Measurements from ENCODE around the gene SLC35F4.
"Not testable (repeated sequence)": the region's sequence is repeated elsewhere in the genome, so short reads cannot be mapped to it uniquely, and the experiment has no call there.

The SLC35F4 gene

DNA sequence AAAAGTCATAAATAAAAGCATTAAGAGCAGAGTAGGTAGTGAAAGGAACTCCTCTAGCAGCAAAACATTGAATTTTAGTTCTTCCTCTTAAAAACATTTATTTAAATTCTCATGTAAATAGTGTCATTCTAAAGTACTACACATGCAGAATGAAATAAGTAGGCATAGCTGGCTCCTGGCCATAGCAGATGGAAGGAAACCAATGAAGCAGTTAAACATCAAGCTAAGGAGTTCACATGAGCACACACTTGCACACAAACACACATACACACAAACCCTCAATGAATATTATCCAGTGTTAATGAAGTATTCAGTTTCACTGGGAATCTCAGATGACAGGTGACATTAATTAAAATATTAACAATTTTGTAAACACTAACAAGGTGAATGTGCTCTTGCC lies 69.3 kb downstream of the SLC35F4 start:
- no peak for DNase-seq (ENCODE audit: low spot score)

DNA sequence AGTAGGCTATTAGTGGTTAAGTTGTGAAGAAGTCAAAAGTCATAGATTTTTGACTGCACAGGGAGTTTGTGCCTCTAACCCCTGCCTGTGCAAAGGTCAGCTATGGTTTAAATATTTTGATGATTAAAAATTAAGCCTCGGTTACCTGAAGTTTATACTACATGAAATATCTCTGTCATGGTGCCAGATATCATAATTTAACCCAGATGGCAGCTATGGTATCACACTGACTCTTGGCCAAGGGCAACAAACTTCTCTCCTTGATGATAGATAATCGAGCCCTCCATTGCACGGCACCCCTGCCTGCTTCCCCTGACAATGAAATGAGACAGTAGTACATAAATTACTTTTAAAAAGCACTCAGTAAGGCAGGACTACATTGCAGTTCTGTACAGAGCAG lies 80.8 kb downstream of the SLC35F4 start:
- no peak for DNase-seq (ENCODE audit: low spot score)

DNA sequence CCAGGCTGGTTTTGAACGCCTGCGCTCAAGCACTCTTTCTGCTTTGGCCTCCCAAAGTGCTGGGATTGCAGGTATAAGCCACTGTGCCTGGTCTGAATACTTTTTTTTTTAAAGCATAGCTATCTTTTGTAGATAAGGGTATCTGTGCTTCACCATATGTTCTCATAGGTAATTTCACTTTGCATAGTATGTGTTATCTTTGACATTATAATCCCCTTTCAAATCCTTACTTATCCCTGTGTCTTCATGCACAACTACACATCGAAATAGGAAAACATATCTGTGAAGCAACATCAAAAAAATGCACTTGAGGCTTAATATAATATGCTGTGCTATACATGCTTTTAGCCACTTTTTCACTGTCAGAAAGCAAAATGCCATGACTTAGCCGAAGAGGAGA lies 94.1 kb downstream of the SLC35F4 start:
- DNase-seq (ENCODE audit: low spot score): no peak

DNA sequence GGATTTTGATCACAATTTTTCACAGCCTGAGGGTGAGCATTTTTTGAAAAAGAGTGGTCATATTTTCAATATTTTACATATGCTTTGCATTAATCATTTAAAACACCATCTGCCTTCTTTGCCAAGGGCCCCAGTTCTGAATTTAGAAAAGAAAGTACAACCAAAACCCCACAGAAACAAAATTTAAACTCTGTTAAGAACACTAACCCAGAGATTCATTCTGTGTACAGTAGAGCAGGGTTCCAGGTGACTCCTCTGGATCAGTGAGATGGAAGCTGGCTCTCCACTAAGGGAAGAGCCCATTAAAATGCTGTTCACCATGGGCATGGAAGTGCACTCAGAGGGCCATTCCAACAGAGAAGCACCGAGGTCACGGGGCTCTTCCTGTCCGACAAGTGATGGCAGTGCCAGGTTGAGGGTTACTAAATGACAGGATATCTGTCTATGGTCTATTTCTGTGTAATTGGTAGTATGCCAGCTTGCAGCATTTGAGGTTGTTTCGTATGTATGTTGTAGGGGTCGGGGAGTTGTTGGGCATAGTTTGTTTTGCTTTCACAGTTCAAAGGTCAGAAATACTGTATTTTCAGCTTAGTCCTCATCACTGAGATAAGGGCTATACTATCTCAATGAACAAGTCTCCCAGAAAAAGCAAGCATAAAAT lies 95.9 kb downstream of the SLC35F4 start:
- no peak for DNase-seq (ENCODE audit: low spot score)

DNA sequence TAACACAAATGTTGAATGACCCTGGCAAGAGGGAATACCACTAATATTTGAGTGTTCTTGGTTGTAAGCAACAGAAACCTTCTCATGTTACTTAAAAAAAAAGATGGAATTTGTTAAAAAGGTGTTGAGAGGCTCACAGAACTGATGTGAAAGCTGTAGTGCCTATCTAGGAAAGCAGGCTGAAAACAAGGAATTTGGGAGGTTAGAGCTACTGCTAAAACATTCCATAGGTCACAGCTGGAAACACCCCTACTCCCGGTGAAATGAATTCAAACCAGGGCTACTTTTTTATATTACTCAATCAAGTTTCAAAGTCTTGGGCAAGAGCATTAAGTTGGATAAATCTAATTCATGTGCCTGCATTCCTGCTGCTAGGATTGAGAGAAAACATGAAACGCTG lies 104.1 kb downstream of the SLC35F4 start:
- DNase-seq (ENCODE audit: low spot score): no peak

DNA sequence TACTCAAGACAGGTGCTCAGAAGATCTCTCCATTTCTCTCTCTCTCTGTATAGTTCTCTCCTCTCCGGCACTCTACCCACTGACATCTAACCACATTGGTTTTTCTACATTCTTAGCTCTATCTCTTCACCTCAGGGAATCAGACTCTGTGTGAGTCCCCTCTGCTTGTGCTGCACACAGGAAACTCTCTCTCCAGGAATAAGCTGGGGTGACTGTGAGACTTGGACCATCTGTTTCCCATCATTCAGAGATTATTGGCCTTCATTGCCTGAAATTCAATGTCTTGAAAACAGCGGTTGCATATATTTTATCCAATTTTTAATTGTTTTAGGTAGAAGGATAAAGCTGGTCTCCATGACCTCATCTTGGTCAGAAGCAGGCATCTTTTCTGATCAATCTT lies 105.0 kb downstream of the SLC35F4 start:
- no peak for DNase-seq (ENCODE audit: low spot score)

DNA sequence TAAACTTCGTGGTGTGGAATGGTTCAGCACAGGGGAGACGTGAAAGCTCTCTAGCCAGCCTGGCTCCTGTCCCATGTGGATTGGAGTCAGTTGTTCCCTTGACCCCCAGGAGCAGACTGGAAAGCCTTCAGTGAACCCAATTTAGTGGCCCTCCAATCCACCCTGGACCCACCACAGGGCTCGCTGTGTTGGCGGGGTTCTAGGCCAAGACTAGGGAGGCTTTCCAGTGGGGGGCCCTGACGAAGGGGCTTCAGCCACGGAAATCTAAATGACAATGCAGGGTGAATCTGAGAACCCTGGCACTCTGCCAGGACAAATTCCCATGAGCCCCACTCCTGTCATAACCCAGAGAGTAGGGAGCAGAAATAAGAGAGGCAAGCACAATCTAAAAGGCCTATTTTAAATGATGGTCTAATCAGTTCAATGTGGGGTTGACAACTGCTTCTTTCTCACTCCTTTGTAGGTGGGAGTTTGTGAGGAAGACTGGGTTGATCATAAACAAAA lies 110.8 kb downstream of the SLC35F4 start:
- DNase-seq (ENCODE audit: low spot score): no peak

DNA sequence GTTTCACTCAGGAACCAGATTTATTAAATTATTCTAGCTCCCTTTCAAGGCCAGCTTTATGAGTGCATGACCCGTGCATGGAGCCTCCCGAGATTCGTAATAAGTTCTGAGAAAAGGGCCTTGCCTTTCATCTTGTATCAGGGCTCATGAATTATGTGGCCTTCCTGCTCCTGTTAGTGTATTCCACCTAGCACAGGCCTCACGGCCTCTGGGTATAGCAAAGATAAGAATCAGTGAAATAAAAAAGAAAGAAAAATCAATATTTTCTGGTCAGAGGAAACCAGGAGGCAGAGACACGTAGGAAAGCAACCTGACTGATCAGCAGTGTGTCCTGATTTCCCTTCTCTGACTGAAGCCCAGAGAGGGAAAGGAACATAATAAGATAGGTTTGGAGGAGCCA lies 111.4 kb downstream of the SLC35F4 start:
- DNase-seq (ENCODE audit: low spot score): no peak

DNA sequence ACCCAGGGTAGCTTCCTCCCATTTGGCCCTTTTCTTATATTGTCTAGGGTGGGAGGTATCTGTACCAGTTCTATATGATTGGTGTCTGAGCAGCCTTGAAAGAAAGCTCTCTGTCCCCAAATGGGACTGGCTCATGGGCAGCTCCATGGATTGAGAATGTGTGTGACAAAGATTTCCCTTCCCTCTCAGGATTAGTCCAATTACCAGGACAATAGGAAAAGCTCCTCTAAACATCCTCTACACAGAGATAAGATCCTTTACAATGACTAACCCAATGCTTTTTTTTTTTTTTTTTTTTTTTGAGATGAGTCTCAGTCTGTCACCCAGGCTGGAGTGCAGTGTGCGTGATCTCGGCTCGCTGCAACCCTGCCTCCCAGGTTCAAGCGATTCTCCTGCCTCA lies 112.1 kb downstream of the SLC35F4 start:
- no peak for DNase-seq (ENCODE audit: low spot score)

DNA sequence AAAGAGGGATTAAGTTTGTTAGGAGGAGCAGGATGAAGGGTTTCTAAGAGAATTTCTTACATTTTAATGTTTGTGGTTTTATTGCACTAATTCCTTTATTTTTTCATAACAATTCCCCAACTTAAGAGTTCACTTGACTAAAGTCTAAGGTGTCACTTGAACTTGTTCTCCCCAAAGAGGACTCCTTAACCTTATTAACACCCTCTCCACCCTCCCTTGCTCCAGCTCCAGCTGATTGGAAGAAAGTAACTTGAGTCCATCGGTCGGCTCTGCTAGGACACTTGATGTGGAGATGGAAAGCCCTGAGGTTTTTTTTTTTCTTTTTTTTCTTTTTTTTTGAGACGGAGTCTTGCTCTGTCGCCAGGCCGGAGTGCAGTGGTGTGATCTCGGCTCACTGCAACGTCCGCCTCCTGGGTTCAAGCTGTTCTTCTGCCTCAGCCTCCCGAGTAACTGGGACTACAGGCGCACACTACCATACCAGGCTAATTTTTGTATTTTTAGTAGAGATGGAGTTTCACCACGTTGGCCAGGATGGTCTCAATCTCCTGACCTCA lies 113.7 kb downstream of the SLC35F4 start:
- DNase-seq (ENCODE audit: low spot score): not testable (repeated sequence)

DNA sequence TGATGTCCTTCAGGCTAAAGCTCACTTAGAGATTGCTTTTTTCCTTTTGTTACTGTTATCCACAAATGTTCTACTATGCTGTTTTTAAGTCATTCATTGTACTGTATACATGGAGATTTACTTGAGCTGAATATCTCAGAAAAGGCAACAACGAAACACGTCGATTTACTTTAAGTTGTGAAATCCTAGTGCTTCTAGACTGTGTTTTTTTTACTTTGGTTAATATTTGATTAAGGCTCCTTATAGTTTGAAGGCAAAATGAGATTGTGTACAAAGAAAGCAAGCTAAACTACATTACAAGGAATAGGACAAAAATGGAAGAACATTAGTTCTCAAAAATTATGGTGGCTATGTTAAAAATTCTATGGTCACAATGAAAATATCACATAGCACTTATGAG lies 114.5 kb downstream of the SLC35F4 start:
- no peak for DNase-seq (ENCODE audit: low spot score)

DNA sequence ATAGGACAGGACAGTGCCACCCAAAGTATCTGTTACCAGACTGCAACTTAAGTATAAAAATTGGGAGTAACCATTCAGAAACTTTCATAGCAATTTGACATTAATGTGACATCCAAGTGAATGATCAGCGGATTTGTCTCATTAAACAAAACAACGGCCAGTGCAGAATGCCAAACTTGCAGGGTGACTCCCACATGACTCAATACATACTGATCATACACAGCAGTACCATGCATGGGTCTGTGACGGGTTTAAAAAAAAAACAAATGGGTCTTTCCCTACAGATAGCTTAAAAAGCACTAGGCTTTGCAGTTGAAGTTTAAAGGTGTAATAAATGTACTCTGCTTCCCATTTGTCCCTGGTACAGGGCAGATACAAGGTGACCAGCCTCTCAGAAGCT lies 116.6 kb downstream of the SLC35F4 start:
- DNase-seq (ENCODE audit: low spot score): no peak

DNA sequence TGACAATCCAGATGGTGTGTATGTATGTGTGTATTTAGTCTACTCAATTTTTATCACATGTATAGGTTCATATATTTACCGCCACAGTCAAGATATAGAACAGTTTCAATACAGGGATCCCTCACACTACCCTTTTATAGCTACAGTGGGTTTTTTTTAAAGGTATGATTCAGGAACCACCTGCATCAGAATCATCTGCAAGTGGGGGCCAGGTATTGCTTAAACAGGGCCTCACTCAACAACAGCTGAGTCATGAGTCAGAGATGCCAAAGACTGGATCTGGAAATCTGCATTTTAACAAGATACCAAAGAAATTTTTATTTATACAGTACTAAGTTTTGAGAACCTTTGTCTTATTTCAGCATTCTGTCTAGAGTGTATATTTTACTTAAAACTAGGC lies 117.6 kb downstream of the SLC35F4 start:
- DNase-seq (ENCODE audit: low spot score): peak; percentile 2

DNA sequence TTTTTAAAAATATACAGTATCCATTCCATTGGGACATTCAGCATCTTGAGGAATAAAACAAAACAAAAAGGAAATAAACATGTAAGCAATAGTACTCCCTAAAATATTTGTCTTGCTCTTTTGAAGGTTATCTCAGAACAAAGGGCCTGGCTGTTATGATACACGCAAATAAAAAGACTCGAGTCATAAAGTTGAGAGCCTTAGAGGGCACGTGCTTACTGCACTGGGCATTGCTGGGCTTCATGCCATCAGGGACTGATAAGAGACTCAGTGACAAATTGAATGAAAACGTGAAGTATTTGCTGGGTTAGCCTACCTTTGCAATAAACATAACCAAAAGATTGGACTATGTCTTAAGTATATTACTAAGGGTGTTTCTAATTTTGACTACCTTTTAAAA lies 118.9 kb downstream of the SLC35F4 start:
- no peak for DNase-seq (ENCODE audit: low spot score)

DNA sequence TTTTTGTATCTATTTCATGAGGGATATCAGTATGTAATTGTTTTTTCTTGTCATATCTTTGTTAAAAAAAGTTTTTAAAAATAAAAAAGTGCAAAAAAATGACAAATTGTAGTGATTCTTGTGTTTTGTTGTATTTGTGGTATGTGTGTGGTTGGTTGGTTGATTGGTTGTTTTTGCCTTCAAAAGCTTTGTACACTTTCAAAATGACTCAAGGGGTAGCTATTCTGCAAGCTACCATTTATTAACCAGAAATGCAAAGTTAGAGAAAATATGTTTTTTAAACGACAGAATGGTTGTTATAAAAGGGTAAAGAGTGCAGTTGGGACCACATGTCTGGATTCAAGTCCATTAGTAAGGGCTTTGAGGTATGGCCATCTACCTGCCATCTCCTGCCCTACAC lies 119.3 kb downstream of the SLC35F4 start:
- no peak for DNase-seq (ENCODE audit: low spot score)

DNA sequence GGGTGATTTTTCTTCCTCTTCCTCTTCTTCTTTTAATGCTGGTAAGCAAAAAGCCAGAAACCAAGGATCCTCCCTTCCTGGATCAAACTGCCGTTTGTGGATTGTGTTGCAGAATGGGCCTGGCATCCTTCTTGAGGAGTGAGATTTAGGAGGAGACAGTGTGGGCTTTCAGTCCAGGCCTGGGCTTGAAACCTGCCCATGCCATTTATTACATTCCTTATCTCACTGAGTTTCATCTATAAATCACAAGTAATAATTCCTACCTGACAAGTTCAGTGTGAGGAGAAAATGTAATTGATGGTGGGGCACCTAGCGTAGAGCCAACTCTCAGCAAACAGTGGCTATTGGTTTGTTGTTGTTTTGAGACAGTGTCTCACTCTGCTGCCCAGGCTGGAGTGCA lies 126.4 kb downstream of the SLC35F4 start:
- DNase-seq (ENCODE audit: low spot score): no peak

DNA sequence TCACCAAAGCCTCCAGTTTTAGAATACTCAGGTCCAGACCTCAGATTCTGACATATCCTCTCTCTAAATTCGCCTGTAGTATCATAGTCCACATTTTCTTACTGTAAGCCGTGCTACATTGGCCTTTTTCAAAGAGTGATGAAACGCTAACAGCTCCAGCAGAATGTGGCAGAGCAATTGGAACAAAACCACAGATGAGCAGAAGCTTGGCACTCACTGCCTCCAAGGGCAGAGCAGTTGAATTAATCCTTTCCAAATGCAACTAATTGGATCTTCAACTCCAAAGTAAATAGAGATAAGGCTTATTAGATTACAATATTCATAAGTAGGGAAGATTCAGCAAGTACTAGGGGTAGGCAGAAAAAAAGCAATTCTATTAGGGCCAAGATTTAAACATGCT lies 128.3 kb downstream of the SLC35F4 start:
- no peak for DNase-seq (ENCODE audit: low spot score)

DNA sequence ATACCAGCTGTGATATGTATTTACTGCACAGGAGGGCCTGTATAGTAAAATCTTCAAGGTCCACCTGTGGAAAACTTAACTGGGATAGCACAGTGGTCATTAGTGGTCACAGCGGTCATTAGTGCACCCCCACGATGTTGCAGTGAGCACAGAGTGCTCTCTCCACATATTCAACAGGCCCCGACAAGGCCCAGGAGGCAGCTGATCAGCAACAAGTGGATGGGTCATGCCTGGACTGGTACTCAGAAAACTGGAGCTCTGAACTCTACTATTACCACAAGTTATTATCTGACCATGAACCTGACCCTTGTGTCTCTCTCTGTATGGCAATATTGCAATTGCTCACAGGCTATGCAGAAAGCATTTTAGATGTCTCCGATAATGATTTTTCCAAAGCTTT lies 129.5 kb downstream of the SLC35F4 start:
- DNase-seq (ENCODE audit: low spot score): no peak

DNA sequence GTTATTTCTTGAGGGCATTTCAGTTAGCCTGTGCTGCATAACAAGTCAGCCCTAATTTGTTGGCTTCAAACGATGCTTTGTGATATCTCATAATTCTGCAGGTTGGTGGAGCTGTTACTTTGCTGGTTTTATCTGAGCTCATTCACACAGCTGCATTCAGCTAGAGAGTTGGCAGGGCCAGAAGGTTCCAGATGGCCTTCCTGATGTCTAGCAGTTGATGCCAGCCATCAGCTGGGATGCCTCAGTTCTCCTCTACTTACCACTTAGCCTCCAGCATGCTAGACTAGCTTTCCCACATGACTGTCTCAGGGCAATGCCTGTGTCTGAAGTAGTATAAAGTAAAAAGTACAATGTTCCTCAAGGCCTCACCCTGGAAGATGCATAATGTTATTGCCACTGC lies 130.6 kb downstream of the SLC35F4 start:
- no peak for DNase-seq (ENCODE audit: low spot score)

DNA sequence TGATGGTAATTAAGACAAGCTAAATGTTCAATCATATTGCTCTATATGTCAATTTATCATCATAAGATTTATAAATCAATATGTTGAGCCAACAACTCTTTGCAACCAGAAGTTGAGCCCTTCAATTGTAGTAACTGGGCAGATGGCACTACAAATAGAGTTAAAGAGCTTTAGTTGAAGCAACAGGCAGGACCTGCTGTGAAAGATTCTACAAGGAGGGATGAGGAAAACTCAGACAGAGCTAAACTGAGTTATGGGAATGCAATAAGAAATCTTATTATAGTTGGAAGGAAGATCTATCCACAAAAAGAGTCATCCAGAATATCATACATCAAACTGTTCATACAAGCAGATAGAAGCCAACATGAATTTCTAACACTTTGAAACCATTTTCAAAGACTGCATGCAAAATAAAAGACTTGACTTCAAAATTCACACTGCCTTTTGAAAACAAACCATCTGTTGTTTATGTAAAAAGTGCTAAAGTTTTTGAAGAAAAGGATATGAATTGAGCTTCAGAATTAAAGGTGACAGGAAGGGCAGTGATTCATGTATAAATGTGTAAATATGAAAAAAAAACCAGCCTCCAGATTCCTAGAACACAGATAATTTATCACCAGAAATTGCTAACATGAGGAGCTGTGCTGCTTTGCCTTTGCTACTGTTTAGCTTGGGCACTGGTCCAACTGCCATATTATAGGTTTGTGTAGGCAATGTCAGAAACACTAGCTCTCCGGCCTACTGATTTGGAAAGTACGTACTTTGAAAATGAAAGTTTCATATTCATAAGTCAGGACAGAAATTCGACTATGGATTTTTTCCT lies 133.2 kb downstream of the SLC35F4 start:
- DNase-seq (ENCODE audit: low spot score): no peak

DNA sequence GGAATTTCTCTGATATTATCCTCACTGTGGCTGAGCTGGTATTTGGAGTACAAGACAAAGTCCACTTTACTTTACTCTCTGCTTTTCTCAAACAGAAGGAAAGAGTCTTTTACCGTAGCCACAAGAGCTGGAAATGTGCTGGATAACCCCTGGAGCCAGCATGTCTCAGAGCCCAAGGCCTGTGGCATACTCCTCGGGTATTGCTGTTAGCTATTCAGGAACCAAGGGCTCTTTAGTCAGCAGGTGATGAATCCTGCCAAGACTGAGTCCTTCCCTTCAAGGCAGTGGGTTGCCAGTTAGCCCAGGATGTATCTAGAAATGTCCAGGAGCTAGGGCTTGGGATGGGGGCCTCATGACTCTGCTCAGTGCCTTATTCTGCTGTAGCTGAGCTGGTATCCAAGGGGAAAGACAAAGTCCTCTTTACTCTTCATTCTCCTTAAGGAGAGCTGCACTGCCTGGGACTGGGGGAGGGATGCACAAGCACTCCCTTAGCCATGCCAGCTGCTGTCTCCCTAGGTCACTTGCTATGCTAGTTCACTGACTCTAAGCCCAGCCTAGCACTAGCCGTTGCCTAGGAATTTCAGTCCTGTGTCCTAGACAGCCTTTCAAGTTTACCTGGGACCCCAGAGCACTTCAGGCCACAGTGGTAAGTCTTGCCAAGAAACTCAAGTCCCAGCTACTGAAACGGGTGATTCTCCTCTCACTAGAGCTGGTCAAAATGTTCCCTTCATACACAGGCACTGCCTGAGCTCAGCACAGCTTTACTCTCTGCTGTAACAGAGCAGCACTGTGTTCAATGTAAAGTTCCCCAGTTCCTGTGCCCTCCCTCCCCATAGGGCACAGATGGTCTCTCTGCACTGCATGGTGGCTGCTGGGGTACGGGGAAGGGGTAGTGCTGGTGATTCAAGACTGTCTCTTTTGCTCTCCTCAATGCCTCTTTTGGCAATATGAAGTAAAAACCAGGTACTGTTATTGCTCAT lies 136.4 kb downstream of the SLC35F4 start:
- no peak for DNase-seq (ENCODE audit: low spot score)
